ENCODE measurements around the gene CEP57.
"Not testable (repeated sequence)": the region's sequence is repeated elsewhere in the genome, so short reads cannot be mapped to it uniquely, and the experiment has no call there.

The CEP57 gene

GRCh38 chr11:95835768-95836488 lies 45.6 kb downstream of the CEP57 start:
- Histone ChIP-seq H3K9ac (ENCODE audit: low read length) (no peak overlapping the region), H3K27ac (ENCODE audit: low read depth, low read length) (no peak overlapping the region), H3K4me3 (ENCODE audit: low read length) (no peak overlapping the region), H3K4me1 (ENCODE audit: control insufficient read depth, insufficient read depth, low read length) (no peaks in the 10 kb centered on the region), H3K36me3 (ENCODE audit: control insufficient read depth, insufficient read depth, low read length) (peaks cover 13% of the 10 kb centered on the region), H3K27me3 (ENCODE audit: control insufficient read depth, insufficient read depth, low read length) (no peaks in the 10 kb centered on the region)

- H3K36me3 ChIP-seq (ENCODE audit: control insufficient read depth, insufficient read depth, low read length), result peaks cover 4% of the 10 kb centered on the region
Measured at GRCh38 chr11:95845167-95845566, 54.9 kb downstream of the CEP57 start.

GRCh38 chr11:95849087-95849825 lies 59.0 kb downstream of the CEP57 start:
- Histone ChIP-seq H3K4me3 (ENCODE audit: low read length) (no peak overlapping the region), H3K9ac (ENCODE audit: low read length) (no peak overlapping the region), H3K27me3 (ENCODE audit: control insufficient read depth, insufficient read depth, low read length) (no peaks in the 10 kb centered on the region), H3K27ac (ENCODE audit: low read depth, low read length) (no peak overlapping the region), H3K36me3 (ENCODE audit: control insufficient read depth, insufficient read depth, low read length) (peaks cover 3% of the 10 kb centered on the region), H3K4me1 (ENCODE audit: control insufficient read depth, insufficient read depth, low read length) (no peaks in the 10 kb centered on the region)

More at GRCh38 chr11:95845167-95845566, 54.9 kb downstream of the CEP57 start:
- Histone ChIP-seq H3K27me3 (ENCODE audit: control insufficient read depth, insufficient read depth, low read length) (no peaks in the 10 kb centered on the region), H3K4me3 (ENCODE audit: low read length) (no peak overlapping the region), H3K4me1 (ENCODE audit: control insufficient read depth, insufficient read depth, low read length) (no peaks in the 10 kb centered on the region), H3K27ac (ENCODE audit: low read depth, low read length) (no peak overlapping the region), H3K9ac (ENCODE audit: low read length) (no peak overlapping the region)

GRCh38 chr11:95850137-95850536 lies 59.8 kb downstream of the CEP57 start:
- no peak overlapping the region for H3K27ac ChIP-seq (ENCODE audit: low read depth, low read length)
- H3K9ac ChIP-seq (ENCODE audit: low read length), result no peak overlapping the region
- H3K4me3 ChIP-seq (ENCODE audit: low read length), result no peak overlapping the region
- H3K4me1 ChIP-seq (ENCODE audit: control insufficient read depth, insufficient read depth, low read length), result no peaks in the 10 kb centered on the region
- no peaks in the 10 kb centered on the region for H3K27me3 ChIP-seq (ENCODE audit: control insufficient read depth, insufficient read depth, low read length)
- peaks cover 3% of the 10 kb centered on the region for H3K36me3 ChIP-seq (ENCODE audit: control insufficient read depth, insufficient read depth, low read length)

- H3K4me3 ChIP-seq (ENCODE audit: low read length), result no peak overlapping the region
- no peaks in the 10 kb centered on the region for H3K4me1 ChIP-seq (ENCODE audit: control insufficient read depth, insufficient read depth, low read length)
- H3K9ac ChIP-seq (ENCODE audit: low read length), result no peak overlapping the region
- no peaks in the 10 kb centered on the region for H3K27me3 ChIP-seq (ENCODE audit: control insufficient read depth, insufficient read depth, low read length)
- no peaks in the 10 kb centered on the region for H3K36me3 ChIP-seq (ENCODE audit: control insufficient read depth, insufficient read depth, low read length)
- H3K27ac ChIP-seq (ENCODE audit: low read depth, low read length), result no peak overlapping the region
Measured at GRCh38 chr11:95853138-95853537, 62.8 kb downstream of the CEP57 start.

- Histone ChIP-seq H3K4me3 (ENCODE audit: low read length) (no peak overlapping the region), H3K9ac (ENCODE audit: low read length) (no peak overlapping the region), H3K4me1 (ENCODE audit: control insufficient read depth, insufficient read depth, low read length) (no peaks in the 10 kb centered on the region), H3K36me3 (ENCODE audit: control insufficient read depth, insufficient read depth, low read length) (no peaks in the 10 kb centered on the region), H3K27ac (ENCODE audit: low read depth, low read length) (no peak overlapping the region), H3K27me3 (ENCODE audit: control insufficient read depth, insufficient read depth, low read length) (no peaks in the 10 kb centered on the region)
Measured at GRCh38 chr11:95853862-95854261, 63.6 kb downstream of the CEP57 start.

GRCh38 chr11:95854362-95854761 lies 64.1 kb downstream of the CEP57 start:
- H3K27me3 ChIP-seq (ENCODE audit: control insufficient read depth, insufficient read depth, low read length); H3K36me3 ChIP-seq (ENCODE audit: control insufficient read depth, insufficient read depth, low read length); H3K9ac ChIP-seq (ENCODE audit: low read length); H3K27ac ChIP-seq (ENCODE audit: low read depth, low read length); H3K4me1 ChIP-seq (ENCODE audit: control insufficient read depth, insufficient read depth, low read length); H3K4me3 ChIP-seq (ENCODE audit: low read length): not testable (repeated sequence)

- not testable (repeated sequence) for H3K4me1 ChIP-seq (ENCODE audit: control insufficient read depth, insufficient read depth, low read length); H3K27me3 ChIP-seq (ENCODE audit: control insufficient read depth, insufficient read depth, low read length); H3K27ac ChIP-seq (ENCODE audit: low read depth, low read length); H3K4me3 ChIP-seq (ENCODE audit: low read length); H3K36me3 ChIP-seq (ENCODE audit: control insufficient read depth, insufficient read depth, low read length); H3K9ac ChIP-seq (ENCODE audit: low read length)
Measured at GRCh38 chr11:95860024-95860423, 69.7 kb downstream of the CEP57 start.

- no peaks in the 10 kb centered on the region for H3K27me3 ChIP-seq (ENCODE audit: control insufficient read depth, insufficient read depth, low read length)
- H3K27ac ChIP-seq (ENCODE audit: low read depth, low read length), result no peak overlapping the region
- no peak overlapping the region for H3K9ac ChIP-seq (ENCODE audit: low read length)
- H3K4me3 ChIP-seq (ENCODE audit: low read length), result no peak overlapping the region
- H3K4me1 ChIP-seq (ENCODE audit: control insufficient read depth, insufficient read depth, low read length), result no peaks in the 10 kb centered on the region
- no peaks in the 10 kb centered on the region for H3K36me3 ChIP-seq (ENCODE audit: control insufficient read depth, insufficient read depth, low read length)
Measured at GRCh38 chr11:95863486-95864140, 73.3 kb downstream of the CEP57 start.

- Histone ChIP-seq H3K27ac (ENCODE audit: low read depth, low read length) (no peak overlapping the region), H3K4me1 (ENCODE audit: control insufficient read depth, insufficient read depth, low read length) (no peaks in the 10 kb centered on the region), H3K4me3 (ENCODE audit: low read length) (no peak overlapping the region), H3K36me3 (ENCODE audit: control insufficient read depth, insufficient read depth, low read length) (no peaks in the 10 kb centered on the region), H3K9ac (ENCODE audit: low read length) (no peak overlapping the region), H3K27me3 (ENCODE audit: control insufficient read depth, insufficient read depth, low read length) (no peaks in the 10 kb centered on the region)
Measured at GRCh38 chr11:95867105-95867504, 76.8 kb downstream of the CEP57 start.

- not testable (repeated sequence) for H3K36me3 ChIP-seq (ENCODE audit: control insufficient read depth, insufficient read depth, low read length); H3K27me3 ChIP-seq (ENCODE audit: control insufficient read depth, insufficient read depth, low read length); H3K4me1 ChIP-seq (ENCODE audit: control insufficient read depth, insufficient read depth, low read length); H3K27ac ChIP-seq (ENCODE audit: low read depth, low read length); H3K9ac ChIP-seq (ENCODE audit: low read length); H3K4me3 ChIP-seq (ENCODE audit: low read length)
Measured at GRCh38 chr11:95870877-95871276, 80.6 kb downstream of the CEP57 start.

- no peaks in the 10 kb centered on the region for H3K27me3 ChIP-seq (ENCODE audit: control insufficient read depth, insufficient read depth, low read length)
- no peak overlapping the region for H3K9ac ChIP-seq (ENCODE audit: low read length)
- no peaks in the 10 kb centered on the region for H3K36me3 ChIP-seq (ENCODE audit: control insufficient read depth, insufficient read depth, low read length)
- H3K4me3 ChIP-seq (ENCODE audit: low read length), result no peak overlapping the region
- no peaks in the 10 kb centered on the region for H3K4me1 ChIP-seq (ENCODE audit: control insufficient read depth, insufficient read depth, low read length)
- H3K27ac ChIP-seq (ENCODE audit: low read depth, low read length), result no peak overlapping the region
Measured at GRCh38 chr11:95877291-95877690, 87.0 kb downstream of the CEP57 start.

Measured in rectal smooth muscle tissue (tissue), 1 donor.